HG03139 (cell line): ENCODE measurements around the gene LHPP.

Source experiments
- ATAC-seq: cut with Tn5 transposase; IDR thresholded peaks from one replicate; pipeline ENCODE4 v1.9.1; 2021; ENCODE audit not compliant: unreplicated experiment

The LHPP gene

GRCh38 chr10:124496150-124496549 lies 34.5 kb downstream of the LHPP start:
- no peak for ATAC-seq

- ATAC-seq = no peak
Observed at GRCh38 chr10:124496620-124497019, 35.0 kb downstream of the LHPP start.

GRCh38 chr10:124497196-124497881 lies 35.7 kb downstream of the LHPP start:
- no peak for ATAC-seq

- ATAC-seq = no peak
Observed at GRCh38 chr10:124498056-124498455, 36.4 kb downstream of the LHPP start.

GRCh38 chr10:124500757-124501156 lies 39.1 kb downstream of the LHPP start:
- ATAC-seq = no peak

- ATAC-seq = no peak
Observed at GRCh38 chr10:124504711-124505110, 43.1 kb downstream of the LHPP start.

- no peak for ATAC-seq
Observed at GRCh38 chr10:124505279-124505678, 43.7 kb downstream of the LHPP start.

- no peak for ATAC-seq
Observed at GRCh38 chr10:124508070-124508667, 46.5 kb downstream of the LHPP start.

- ATAC-seq = no peak
Observed at GRCh38 chr10:124508907-124509454, 47.4 kb downstream of the LHPP start.

- ATAC-seq = no peak
Observed at GRCh38 chr10:124509880-124510632, 48.4 kb downstream of the LHPP start.

GRCh38 chr10:124510759-124511158 lies 49.1 kb downstream of the LHPP start:
- ATAC-seq = no peak

- no peak for ATAC-seq
Observed at GRCh38 chr10:124511205-124512039, 49.8 kb downstream of the LHPP start.

- ATAC-seq = no peak
Observed at GRCh38 chr10:124512040-124512428, 50.4 kb downstream of the LHPP start.

GRCh38 chr10:124512600-124512999 lies 51.0 kb downstream of the LHPP start:
- no peak for ATAC-seq

- ATAC-seq = no peak
Observed at GRCh38 chr10:124515244-124515970, 53.8 kb downstream of the LHPP start.

GRCh38 chr10:124516181-124516580 lies 54.6 kb downstream of the LHPP start:
- no peak for ATAC-seq

- no peak for ATAC-seq
Observed at GRCh38 chr10:124516746-124517397, 55.2 kb downstream of the LHPP start.

GRCh38 chr10:124517461-124517860 lies 55.8 kb downstream of the LHPP start:
- ATAC-seq = no peak

- ATAC-seq = no peak
Observed at GRCh38 chr10:124517931-124518330, 56.3 kb downstream of the LHPP start.

- ATAC-seq = no peak
Observed at GRCh38 chr10:124518366-124518765, 56.7 kb downstream of the LHPP start.
